WTC11 (cell line): Measurements from ENCODE around the gene ZBTB34.

Experiments
- ETV6 ChIP-seq: sonication (generic); formaldehyde crosslinking; IDR thresholded peaks from 2 replicates; pipeline ENCODE4 v1.8.1; 2022; ENCODE audit warnings: mild to moderate bottlenecking, missing genetic modification reagents
- GRHL2 ChIP-seq: fragments of 250-450 bp; sonication (Bioruptor Pico); IDR thresholded peaks from 2 replicates; pipeline ENCODE4 v1.8.0; 2022; ENCODE audit warnings: mild to moderate bottlenecking, moderate library complexity; ENCODE audit not compliant: insufficient replicate concordance, severe bottlenecking
- NFE2L1 ChIP-seq: sonication (generic); formaldehyde crosslinking; IDR thresholded peaks from 2 replicates; pipeline ENCODE4 v1.8.1; 2023; ENCODE audit warnings: missing genetic modification reagents
- NR2C2 ChIP-seq: sonication (generic); formaldehyde crosslinking; IDR thresholded peaks from 2 replicates; pipeline ENCODE4 v1.8.0; 2022; ENCODE audit warnings: mild to moderate bottlenecking, missing genetic modification reagents
- TEAD4 ChIP-seq: sonication (generic); formaldehyde crosslinking; IDR thresholded peaks from 2 replicates; pipeline ENCODE4 v1.8.0; 2022; ENCODE audit warnings: mild to moderate bottlenecking, missing genetic modification reagents
- ZNF317 ChIP-seq: sonication (generic); formaldehyde crosslinking; IDR thresholded peaks from 2 replicates; pipeline ENCODE4 v1.8.1; 2023; ENCODE audit warnings: low read depth, mild to moderate bottlenecking, moderate library complexity, missing genetic modification reagents, borderline replicate concordance
- TF ChIP-seq, protein P1 (sequence below): sonication (generic); formaldehyde crosslinking; IDR thresholded peaks from 2 replicates; pipeline ENCODE4 v1.8.0; 2022; ENCODE audit warnings: mild to moderate bottlenecking, missing genetic modification reagents
- TF ChIP-seq, protein P2 (sequence below): fragments of 200-600 bp; IDR thresholded peaks from 2 replicates; pipeline ENCODE4 v1.8.0; 2022; ENCODE audit warnings: antibody characterized with exemption
- TF ChIP-seq, protein P3 (sequence below): sonication (generic); formaldehyde crosslinking; IDR thresholded peaks from 2 replicates; pipeline ENCODE4 v1.8.1; 2023; ENCODE audit warnings: mild to moderate bottlenecking, missing genetic modification reagents, moderate library complexity
- TF ChIP-seq, protein P4 (sequence below): sonication (generic); formaldehyde crosslinking; conservative IDR thresholded peaks from 2 replicates; pipeline ENCODE4 v1.8.1; 2022; ENCODE audit warnings: mild to moderate bottlenecking, missing genetic modification reagents
- TF ChIP-seq, protein P5 (sequence below): fragments of 250-450 bp; sonication (Bioruptor Pico); IDR thresholded peaks from 2 replicates; pipeline ENCODE4 v1.9.0; 2021; ENCODE audit warnings: mild to moderate bottlenecking
- TF ChIP-seq, protein P6 (sequence below): sonication (generic); formaldehyde crosslinking; IDR thresholded peaks from 2 replicates; pipeline ENCODE4 v1.8.1; 2023; ENCODE audit warnings: mild to moderate bottlenecking, missing genetic modification reagents

DNA sequence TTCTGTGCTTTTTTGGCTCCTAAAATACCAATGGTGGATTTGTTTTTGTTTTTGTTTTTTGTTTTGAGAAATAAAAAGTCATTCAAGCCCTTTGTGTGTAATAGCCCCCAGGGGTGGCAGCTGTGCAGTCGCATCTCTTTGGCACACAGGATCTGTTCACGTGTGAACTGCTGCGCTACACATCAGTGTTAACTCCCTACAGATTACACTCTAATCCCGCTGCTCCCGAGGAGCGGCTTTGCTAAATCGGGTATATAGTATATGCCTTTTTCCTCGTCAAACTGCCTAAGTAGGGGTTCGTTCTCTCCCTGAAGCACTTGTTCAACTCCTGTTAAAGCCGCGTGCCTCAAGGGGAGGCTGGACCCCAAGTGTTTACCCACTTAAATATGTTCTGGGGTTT lies 22.3 kb downstream of the ZBTB34 start:
- TF ChIP-seq, protein P1, sequence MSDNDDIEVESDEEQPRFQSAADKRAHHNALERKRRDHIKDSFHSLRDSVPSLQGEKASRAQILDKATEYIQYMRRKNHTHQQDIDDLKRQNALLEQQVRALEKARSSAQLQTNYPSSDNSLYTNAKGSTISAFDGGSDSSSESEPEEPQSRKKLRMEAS (CRISPR knock-in tag): no peak
- TF ChIP-seq GRHL2 (CRISPR knock-in tag): no peak
- TF ChIP-seq, protein P2, sequence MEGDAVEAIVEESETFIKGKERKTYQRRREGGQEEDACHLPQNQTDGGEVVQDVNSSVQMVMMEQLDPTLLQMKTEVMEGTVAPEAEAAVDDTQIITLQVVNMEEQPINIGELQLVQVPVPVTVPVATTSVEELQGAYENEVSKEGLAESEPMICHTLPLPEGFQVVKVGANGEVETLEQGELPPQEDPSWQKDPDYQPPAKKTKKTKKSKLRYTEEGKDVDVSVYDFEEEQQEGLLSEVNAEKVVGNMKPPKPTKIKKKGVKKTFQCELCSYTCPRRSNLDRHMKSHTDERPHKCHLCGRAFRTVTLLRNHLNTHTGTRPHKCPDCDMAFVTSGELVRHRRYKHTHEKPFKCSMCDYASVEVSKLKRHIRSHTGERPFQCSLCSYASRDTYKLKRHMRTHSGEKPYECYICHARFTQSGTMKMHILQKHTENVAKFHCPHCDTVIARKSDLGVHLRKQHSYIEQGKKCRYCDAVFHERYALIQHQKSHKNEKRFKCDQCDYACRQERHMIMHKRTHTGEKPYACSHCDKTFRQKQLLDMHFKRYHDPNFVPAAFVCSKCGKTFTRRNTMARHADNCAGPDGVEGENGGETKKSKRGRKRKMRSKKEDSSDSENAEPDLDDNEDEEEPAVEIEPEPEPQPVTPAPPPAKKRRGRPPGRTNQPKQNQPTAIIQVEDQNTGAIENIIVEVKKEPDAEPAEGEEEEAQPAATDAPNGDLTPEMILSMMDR: no peak
- TF ChIP-seq NFE2L1 (CRISPR knock-in tag): no peak
- no peak for TF ChIP-seq TEAD4 (CRISPR knock-in tag)
- TF ChIP-seq NR2C2 (CRISPR knock-in tag): no peak
- no peak for TF ChIP-seq ETV6
- TF ChIP-seq, protein P3, sequence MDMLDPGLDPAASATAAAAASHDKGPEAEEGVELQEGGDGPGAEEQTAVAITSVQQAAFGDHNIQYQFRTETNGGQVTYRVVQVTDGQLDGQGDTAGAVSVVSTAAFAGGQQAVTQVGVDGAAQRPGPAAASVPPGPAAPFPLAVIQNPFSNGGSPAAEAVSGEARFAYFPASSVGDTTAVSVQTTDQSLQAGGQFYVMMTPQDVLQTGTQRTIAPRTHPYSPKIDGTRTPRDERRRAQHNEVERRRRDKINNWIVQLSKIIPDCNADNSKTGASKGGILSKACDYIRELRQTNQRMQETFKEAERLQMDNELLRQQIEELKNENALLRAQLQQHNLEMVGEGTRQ (CRISPR knock-in tag): no peak
- TF ChIP-seq, protein P4, sequence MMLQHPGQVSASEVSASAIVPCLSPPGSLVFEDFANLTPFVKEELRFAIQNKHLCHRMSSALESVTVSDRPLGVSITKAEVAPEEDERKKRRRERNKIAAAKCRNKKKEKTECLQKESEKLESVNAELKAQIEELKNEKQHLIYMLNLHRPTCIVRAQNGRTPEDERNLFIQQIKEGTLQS (CRISPR knock-in tag): no peak
- TF ChIP-seq, protein P5, sequence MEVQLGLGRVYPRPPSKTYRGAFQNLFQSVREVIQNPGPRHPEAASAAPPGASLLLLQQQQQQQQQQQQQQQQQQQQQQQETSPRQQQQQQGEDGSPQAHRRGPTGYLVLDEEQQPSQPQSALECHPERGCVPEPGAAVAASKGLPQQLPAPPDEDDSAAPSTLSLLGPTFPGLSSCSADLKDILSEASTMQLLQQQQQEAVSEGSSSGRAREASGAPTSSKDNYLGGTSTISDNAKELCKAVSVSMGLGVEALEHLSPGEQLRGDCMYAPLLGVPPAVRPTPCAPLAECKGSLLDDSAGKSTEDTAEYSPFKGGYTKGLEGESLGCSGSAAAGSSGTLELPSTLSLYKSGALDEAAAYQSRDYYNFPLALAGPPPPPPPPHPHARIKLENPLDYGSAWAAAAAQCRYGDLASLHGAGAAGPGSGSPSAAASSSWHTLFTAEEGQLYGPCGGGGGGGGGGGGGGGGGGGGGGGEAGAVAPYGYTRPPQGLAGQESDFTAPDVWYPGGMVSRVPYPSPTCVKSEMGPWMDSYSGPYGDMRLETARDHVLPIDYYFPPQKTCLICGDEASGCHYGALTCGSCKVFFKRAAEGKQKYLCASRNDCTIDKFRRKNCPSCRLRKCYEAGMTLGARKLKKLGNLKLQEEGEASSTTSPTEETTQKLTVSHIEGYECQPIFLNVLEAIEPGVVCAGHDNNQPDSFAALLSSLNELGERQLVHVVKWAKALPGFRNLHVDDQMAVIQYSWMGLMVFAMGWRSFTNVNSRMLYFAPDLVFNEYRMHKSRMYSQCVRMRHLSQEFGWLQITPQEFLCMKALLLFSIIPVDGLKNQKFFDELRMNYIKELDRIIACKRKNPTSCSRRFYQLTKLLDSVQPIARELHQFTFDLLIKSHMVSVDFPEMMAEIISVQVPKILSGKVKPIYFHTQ (CRISPR knock-in tag): no peak
- TF ChIP-seq, protein P6, sequence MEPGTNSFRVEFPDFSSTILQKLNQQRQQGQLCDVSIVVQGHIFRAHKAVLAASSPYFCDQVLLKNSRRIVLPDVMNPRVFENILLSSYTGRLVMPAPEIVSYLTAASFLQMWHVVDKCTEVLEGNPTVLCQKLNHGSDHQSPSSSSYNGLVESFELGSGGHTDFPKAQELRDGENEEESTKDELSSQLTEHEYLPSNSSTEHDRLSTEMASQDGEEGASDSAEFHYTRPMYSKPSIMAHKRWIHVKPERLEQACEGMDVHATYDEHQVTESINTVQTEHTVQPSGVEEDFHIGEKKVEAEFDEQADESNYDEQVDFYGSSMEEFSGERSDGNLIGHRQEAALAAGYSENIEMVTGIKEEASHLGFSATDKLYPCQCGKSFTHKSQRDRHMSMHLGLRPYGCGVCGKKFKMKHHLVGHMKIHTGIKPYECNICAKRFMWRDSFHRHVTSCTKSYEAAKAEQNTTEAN (CRISPR knock-in tag): no peak
- no peak for TF ChIP-seq ZNF317 (CRISPR knock-in tag)
